ENCODE results near the gene SEMA4C.

Gene SEMA4C

GRCh38 chr2:96847586-96847985 is 22.3 kb downstream of the SEMA4C start:
- H3K4me2 ChIP-seq (ENCODE audit: low read length) = no peak overlapping the region
- no peaks in the 10 kb centered on the region for H3K4me1 ChIP-seq (ENCODE audit: low read length)
- H3K27ac ChIP-seq (ENCODE audit: low read length) = no peak overlapping the region
- H3K4me3 ChIP-seq (ENCODE audit: low read length) = no peak overlapping the region
- H3K79me2 ChIP-seq (ENCODE audit: low read length) = no peaks in the 10 kb centered on the region
- TF ChIP-seq CTCF (IDR thresholded peaks at IDR 0.05; ENCODE audit: low read depth, low read length) (no peak), EZH2phosphoT487 (IDR thresholded peaks at IDR 0.05; ENCODE audit: low read depth) (no peak)
- no peaks in the 10 kb centered on the region for H3K27me3 ChIP-seq (ENCODE audit: low read depth, low read length)
- H3K9me3 ChIP-seq (ENCODE audit: insufficient read depth, low read length) = no peaks in the 10 kb centered on the region
- no peaks in the 10 kb centered on the region for H4K20me1 ChIP-seq (ENCODE audit: insufficient read depth, low read length)
- H3K36me3 ChIP-seq (replicated peaks; ENCODE audit: low read depth, low read length) = peaks cover 13% of the 10 kb centered on the region
- no peak overlapping the region for H3K9ac ChIP-seq (ENCODE audit: low read length)
- no peak overlapping the region for H2AFZ ChIP-seq (ENCODE audit: low read depth, low read length)

GRCh38 chr2:96846825-96847224 is 23.1 kb downstream of the SEMA4C start:
- TF ChIP-seq EZH2phosphoT487 (IDR thresholded peaks at IDR 0.05; ENCODE audit: low read depth) (no peak), CTCF (IDR thresholded peaks at IDR 0.05; ENCODE audit: low read depth, low read length) (no peak)
- H3K4me2 ChIP-seq (ENCODE audit: low read length) = no peak overlapping the region
- no peaks in the 10 kb centered on the region for H3K4me1 ChIP-seq (ENCODE audit: low read length)

GRCh38 chr2:96844405-96844808 is 25.5 kb downstream of the SEMA4C start:
- Histone ChIP-seq H3K79me2 (ENCODE audit: low read length) (no peaks in the 10 kb centered on the region), H3K36me3 (replicated peaks; ENCODE audit: low read depth, low read length) (no peaks in the 10 kb centered on the region), H3K4me3 (ENCODE audit: low read length) (no peak overlapping the region), H3K9me3 (ENCODE audit: insufficient read depth, low read length) (no peaks in the 10 kb centered on the region), H4K20me1 (ENCODE audit: insufficient read depth, low read length) (no peaks in the 10 kb centered on the region), H3K4me1 (ENCODE audit: low read length) (no peaks in the 10 kb centered on the region), H3K4me2 (ENCODE audit: low read length) (no peak overlapping the region), H2AFZ (ENCODE audit: low read depth, low read length) (no peak overlapping the region), H3K27ac (ENCODE audit: low read length) (no peak overlapping the region), H3K9ac (ENCODE audit: low read length) (no peak overlapping the region), H3K27me3 (ENCODE audit: low read depth, low read length) (no peaks in the 10 kb centered on the region)
- TF ChIP-seq EZH2phosphoT487 (IDR thresholded peaks at IDR 0.05; ENCODE audit: low read depth) = no peak
- TF ChIP-seq CTCF (IDR thresholded peaks at IDR 0.05; ENCODE audit: low read depth, low read length) = no peak

More at GRCh38 chr2:96846825-96847224, 23.1 kb downstream of the SEMA4C start:
- H3K36me3 ChIP-seq (replicated peaks; ENCODE audit: low read depth, low read length) = peaks cover 13% of the 10 kb centered on the region
- no peaks in the 10 kb centered on the region for H4K20me1 ChIP-seq (ENCODE audit: insufficient read depth, low read length)
- H3K9me3 ChIP-seq (ENCODE audit: insufficient read depth, low read length) = no peaks in the 10 kb centered on the region
- no peaks in the 10 kb centered on the region for H3K79me2 ChIP-seq (ENCODE audit: low read length)
- H3K9ac ChIP-seq (ENCODE audit: low read length) = no peak overlapping the region
- no peak overlapping the region for H3K27ac ChIP-seq (ENCODE audit: low read length)
- no peaks in the 10 kb centered on the region for H3K27me3 ChIP-seq (ENCODE audit: low read depth, low read length)
- H2AFZ ChIP-seq (ENCODE audit: low read depth, low read length) = no peak overlapping the region
- H3K4me3 ChIP-seq (ENCODE audit: low read length) = no peak overlapping the region

GRCh38 chr2:96843538-96844268 is 26.2 kb downstream of the SEMA4C start, which contains the start of gene ANKRD23:
TSS of gene ANKRD23 (minus strand) at chr2:96844021. CDS start at chr2:96843992, 29 bp downstream.
- Histone ChIP-seq H3K4me1 (ENCODE audit: low read length) (no peaks in the 10 kb centered on the region), H3K27ac (ENCODE audit: low read length) (no peak within 1 kb of the TSS), H4K20me1 (ENCODE audit: insufficient read depth, low read length) (no peaks in the 10 kb centered on the region)

More at GRCh38 chr2:96843538-96844268, 26.2 kb downstream of the SEMA4C start, which contains the start of gene ANKRD23:
- Histone ChIP-seq H2AFZ (ENCODE audit: low read depth, low read length) (no peak within 1 kb of the TSS), H3K27me3 (ENCODE audit: low read depth, low read length) (no peaks in the 10 kb centered on the region), H3K79me2 (ENCODE audit: low read length) (no peaks in the 10 kb centered on the region), H3K4me2 (ENCODE audit: low read length) (no peak within 1 kb of the TSS), H3K9me3 (ENCODE audit: insufficient read depth, low read length) (no peaks in the 10 kb centered on the region), H3K4me3 (ENCODE audit: low read length) (no peak within 1 kb of the TSS), H3K36me3 (replicated peaks; ENCODE audit: low read depth, low read length) (no peaks in the 10 kb centered on the region), H3K9ac (ENCODE audit: low read length) (no peak within 1 kb of the TSS)
- TF ChIP-seq CTCF (IDR thresholded peaks at IDR 0.05; ENCODE audit: low read depth, low read length) (no peak), EZH2phosphoT487 (IDR thresholded peaks at IDR 0.05; ENCODE audit: low read depth) (no peak)

All from OCI-LY3 (cell line).